Measurements from ENCODE around the gene NDC1. TPM values are rescaled to one million over a fixed set of nuclear protein-coding genes. Genes with fewer than 3 reads are reported as not detected.
A peak's percentile ranks its signal among the peaks of the same experiment; 100 is the strongest.

NDC1 gene
- polyA plus RNA-seq, 6 donors from 2014 or later = 4.9 to 9.5 (median 7.0) TPM

- no peaks in the 10 kb centered on the region for H3K9me3 Mint-ChIP-seq
- H3K36me3 Mint-ChIP-seq = no peaks in the 10 kb centered on the region
- DNase-seq = no peak
- no peak for ATAC-seq (ENCODE audit: low read depth in 2 of 2)
- no peak overlapping the region for H3K27ac Mint-ChIP-seq
- H3K4me3 Mint-ChIP-seq = no peak overlapping the region
- peaks cover 42 to 51% (median 44%) of the 10 kb centered on the region in 3 donors for H3K27me3 Mint-ChIP-seq
- H3K4me1 Mint-ChIP-seq = no peaks in the 10 kb centered on the region
These were observed 106.3 kb downstream of the NDC1 start for GRCh38 chr1:53731779-53732305.

DNA sequence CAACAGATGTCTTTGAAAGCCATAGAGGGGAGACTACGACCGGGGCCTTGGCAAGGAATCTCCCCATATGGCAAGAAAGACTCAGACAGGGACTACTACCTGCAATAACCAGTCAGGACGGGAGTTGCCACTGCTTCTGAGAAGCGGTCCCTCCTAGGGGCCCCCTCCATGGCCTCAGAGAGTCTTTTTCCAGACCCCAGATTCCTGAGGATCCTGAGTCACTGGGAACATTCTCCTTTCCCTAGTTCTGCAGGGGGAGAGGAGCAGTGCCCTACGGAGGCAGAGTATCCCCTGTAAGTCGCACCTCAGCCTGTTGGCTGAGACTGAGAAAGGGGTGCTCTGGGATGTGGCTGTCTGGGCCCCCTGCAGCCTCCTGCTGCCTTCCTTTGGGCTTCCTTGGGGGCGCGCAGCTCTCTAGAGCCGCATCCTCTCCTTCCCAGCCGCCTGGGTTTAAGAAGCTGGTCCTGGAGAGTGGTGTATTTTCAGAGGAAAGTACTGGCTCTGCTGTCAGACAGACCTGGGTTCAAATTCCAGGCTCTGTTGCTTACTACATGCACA lies 107.0 kb downstream of the NDC1 start:
- DNase-seq (no peak), ATAC-seq (ENCODE audit: low read depth in 2 of 2) (no peak)
- Mint-ChIP-seq H3K4me3 (no peak overlapping the region), H3K27ac (no peak overlapping the region), H3K36me3 (no peaks in the 10 kb centered on the region), H3K27me3 (peaks cover 36 to 46% (median 37%) of the 10 kb centered on the region in 3 donors), H3K9me3 (no peaks in the 10 kb centered on the region), H3K4me1 (no peaks in the 10 kb centered on the region)

GRCh38 chr1:53730224-53730865 lies 107.8 kb downstream of the NDC1 start:
- H3K27me3 Mint-ChIP-seq = peaks cover 30 to 38% (median 30%) of the 10 kb centered on the region in 3 donors
- no peaks in the 10 kb centered on the region for H3K36me3 Mint-ChIP-seq
- no peak overlapping the region for H3K27ac Mint-ChIP-seq
- H3K4me1 Mint-ChIP-seq = no peaks in the 10 kb centered on the region
- H3K4me3 Mint-ChIP-seq = no peak overlapping the region
- DNase-seq (no peak), ATAC-seq (ENCODE audit: low read depth in 2 of 2) (no peak)
- H3K9me3 Mint-ChIP-seq = no peaks in the 10 kb centered on the region

DNA sequence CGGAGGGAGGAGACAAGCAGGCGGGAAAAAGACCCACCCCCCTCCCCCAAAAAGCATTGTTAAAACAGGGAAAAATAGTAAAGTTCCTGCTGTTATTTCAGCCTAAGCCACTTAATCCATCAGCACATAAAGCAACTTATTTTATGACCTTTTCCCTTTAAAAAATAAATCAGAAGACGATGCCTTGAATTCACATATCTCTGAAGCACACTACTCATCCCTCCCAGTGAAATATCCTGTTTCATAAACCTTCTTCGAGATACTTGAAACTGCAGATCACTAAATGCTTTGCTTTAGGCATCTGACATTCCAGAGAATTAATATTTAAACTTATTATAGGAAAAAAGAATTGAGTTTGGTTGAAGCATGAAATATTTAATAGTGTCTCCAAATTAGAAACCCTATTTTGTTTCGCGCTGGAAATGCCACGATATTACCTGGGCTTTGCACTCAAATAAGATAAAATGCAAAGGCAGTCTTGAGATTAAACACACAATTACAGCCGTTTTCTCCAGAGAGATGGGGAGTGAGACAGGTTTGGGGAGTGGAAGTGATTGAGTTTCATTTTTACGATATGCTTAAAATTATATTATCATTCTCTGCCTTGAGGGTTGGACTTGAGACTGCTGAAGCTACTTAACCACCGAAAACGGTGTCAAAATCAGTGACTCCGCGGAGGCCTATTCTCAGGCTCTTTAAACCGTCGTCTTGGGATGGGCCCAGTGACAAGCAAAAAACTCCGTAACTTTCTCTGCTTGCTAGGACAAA lies 108.5 kb downstream of the NDC1 start:
- H3K4me3 Mint-ChIP-seq = no peak overlapping the region
- H3K9me3 Mint-ChIP-seq = no peaks in the 10 kb centered on the region
- no peak for DNase-seq
- no peaks in the 10 kb centered on the region for H3K36me3 Mint-ChIP-seq
- ATAC-seq (ENCODE audit: low read depth in 2 of 2) = no peak
- no peaks in the 10 kb centered on the region for H3K4me1 Mint-ChIP-seq
- no peak overlapping the region for H3K27ac Mint-ChIP-seq
- H3K27me3 Mint-ChIP-seq = peaks cover 22 to 37% (median 24%) of the 10 kb centered on the region in 3 donors

- Mint-ChIP-seq H3K27ac (peak overlapping the region in 1 of 6 donors; percentile 20), H3K27me3 (peaks cover 15 to 30% (median 20%) of the 10 kb centered on the region in 3 donors), H3K4me3 (no peak overlapping the region), H3K4me1 (no peaks in the 10 kb centered on the region), H3K36me3 (no peaks in the 10 kb centered on the region), H3K9me3 (no peaks in the 10 kb centered on the region)
- ATAC-seq (ENCODE audit: low read depth in 2 of 2) = no peak
- DNase-seq = no peak
These were observed 109.2 kb downstream of the NDC1 start for GRCh38 chr1:53728702-53729455.

DNA sequence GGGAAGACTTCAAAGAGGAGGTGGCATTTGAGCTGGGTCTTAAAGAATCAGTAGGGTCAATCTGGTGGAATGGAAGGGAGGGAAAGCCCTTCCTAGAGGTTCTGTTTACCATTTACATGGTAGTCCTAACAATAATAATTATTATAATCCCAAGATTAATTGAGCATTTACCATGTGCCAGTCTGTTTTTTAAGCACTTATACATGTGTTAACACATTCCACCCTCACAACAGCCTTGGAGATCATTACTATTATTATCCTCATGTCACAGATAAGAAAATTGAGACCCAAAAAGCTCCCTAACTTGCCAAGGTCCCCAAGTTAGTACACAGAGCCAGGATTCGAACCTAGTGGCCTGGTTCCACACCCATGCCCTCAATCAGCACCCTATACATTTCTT lies 109.9 kb downstream of the NDC1 start:
- Mint-ChIP-seq H3K4me3 (no peak overlapping the region), H3K27me3 (peaks cover 9 to 23% (median 20%) of the 10 kb centered on the region in 3 donors), H3K9me3 (no peaks in the 10 kb centered on the region), H3K4me1 (no peaks in the 10 kb centered on the region), H3K27ac (no peak overlapping the region), H3K36me3 (no peaks in the 10 kb centered on the region)
- ATAC-seq (ENCODE audit: low read depth in 2 of 2) = no peak
- no peak for DNase-seq

DNA sequence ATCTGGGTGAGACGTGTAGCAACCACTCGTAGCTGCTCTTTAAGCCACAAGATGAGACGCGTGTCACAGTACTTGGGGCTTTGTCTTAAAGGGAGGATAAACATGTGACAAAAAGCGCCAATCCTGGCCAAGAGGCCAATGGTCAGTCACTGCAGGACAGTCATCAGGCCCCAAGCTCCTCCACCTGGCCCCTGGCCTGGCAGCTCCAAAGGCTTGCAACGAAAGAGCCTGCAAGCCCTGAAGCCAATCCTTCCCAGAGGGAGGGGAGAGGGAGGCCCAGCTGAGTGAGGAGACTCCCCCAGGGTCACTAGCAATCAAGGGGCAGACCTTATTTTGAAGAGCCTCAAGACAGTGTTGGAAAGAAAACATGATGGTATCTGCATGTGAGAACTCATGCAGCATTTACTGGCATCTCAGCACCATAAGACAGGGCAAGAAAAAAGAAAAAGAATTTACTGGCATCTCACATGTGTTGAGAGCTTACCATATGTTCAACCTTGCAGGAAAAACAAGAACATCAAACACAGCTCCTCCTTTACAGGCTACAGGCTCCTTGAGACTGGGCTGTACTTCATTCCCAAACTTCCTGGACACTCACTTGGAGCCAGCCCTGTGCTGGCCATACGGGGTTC lies 110.5 kb downstream of the NDC1 start:
- Mint-ChIP-seq H3K4me1 (no peaks in the 10 kb centered on the region), H3K9me3 (no peaks in the 10 kb centered on the region), H3K27ac (no peak overlapping the region), H3K36me3 (no peaks in the 10 kb centered on the region), H3K27me3 (peaks cover 9 to 23% (median 20%) of the 10 kb centered on the region in 3 donors), H3K4me3 (no peak overlapping the region)
- no peak for ATAC-seq (ENCODE audit: low read depth in 2 of 2)
- DNase-seq = no peak

DNA sequence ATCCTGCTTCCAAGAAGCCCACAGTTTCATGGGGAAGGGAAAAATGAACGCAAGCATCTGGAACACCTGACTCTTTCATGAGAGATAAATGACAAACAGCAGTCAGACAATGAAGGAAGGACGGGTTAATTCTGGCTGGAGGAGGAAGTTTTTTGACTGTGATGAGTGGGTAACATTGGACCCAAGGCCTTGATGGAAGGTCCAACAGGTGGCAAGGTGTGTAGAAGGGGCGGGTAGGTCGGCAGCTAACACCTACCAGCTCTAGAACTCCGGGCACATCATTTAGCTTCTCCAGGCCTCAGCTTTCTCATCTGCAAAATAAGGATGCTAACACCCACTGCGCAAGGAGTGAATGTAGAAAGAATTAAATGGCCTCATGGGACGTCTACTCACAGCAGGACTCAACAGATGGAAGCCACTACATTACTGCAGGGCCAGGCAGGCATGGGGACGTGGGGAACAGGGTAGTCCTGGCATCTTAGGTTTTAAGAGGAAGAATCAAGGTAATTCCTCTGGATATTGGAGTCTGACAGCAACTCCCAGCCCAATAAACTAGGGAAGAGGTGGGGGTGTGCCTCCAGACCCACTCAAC lies 112.0 kb downstream of the NDC1 start:
- Mint-ChIP-seq H3K9me3 (no peaks in the 10 kb centered on the region), H3K4me3 (no peak overlapping the region), H3K4me1 (no peaks in the 10 kb centered on the region), H3K27ac (no peak overlapping the region), H3K27me3 (peaks cover 9 to 20% (median 14%) of the 10 kb centered on the region in 3 donors), H3K36me3 (no peaks in the 10 kb centered on the region)
- no peak for ATAC-seq (ENCODE audit: low read depth in 2 of 2)
- DNase-seq = no peak

DNA sequence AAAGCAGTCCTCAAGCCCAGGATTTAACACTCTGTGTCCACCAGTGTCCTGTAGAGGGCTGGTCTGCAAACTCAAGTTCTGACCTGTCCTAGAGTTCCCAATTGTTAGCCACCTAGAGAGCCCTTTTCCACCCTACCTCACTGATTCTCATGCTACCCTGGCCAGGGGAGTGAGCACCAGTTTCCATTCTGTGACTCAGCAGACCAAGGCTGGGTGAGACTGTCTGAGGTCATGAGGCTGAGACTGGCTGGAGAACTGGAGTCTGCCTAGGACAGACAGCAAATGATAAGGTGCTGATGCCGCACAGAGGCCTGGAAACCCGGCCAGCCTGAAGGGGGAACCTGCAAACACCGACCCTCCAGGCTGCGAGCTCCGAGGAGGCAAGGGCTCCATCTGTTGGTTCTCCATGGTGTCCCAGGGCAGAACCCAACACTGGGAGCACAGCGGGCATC lies 112.8 kb downstream of the NDC1 start:
- H3K4me1 Mint-ChIP-seq = no peaks in the 10 kb centered on the region
- no peak overlapping the region for H3K27ac Mint-ChIP-seq
- H3K4me3 Mint-ChIP-seq = no peak overlapping the region
- no peaks in the 10 kb centered on the region for H3K36me3 Mint-ChIP-seq
- no peak for ATAC-seq (ENCODE audit: low read depth in 2 of 2)
- H3K9me3 Mint-ChIP-seq = no peaks in the 10 kb centered on the region
- H3K27me3 Mint-ChIP-seq = peaks cover 4 to 15% (median 6%) of the 10 kb centered on the region in 3 donors
- no peak for DNase-seq

GRCh38 chr1:53722025-53722424 lies 116.1 kb downstream of the NDC1 start:
- Mint-ChIP-seq H3K4me1 (peaks cover 0 to 6% (median 0%) of the 10 kb centered on the region in 3 donors), H3K27ac (no peak overlapping the region), H3K36me3 (no peaks in the 10 kb centered on the region), H3K27me3 (peaks cover 3 to 16% (median 10%) of the 10 kb centered on the region in 3 donors), H3K9me3 (no peaks in the 10 kb centered on the region), H3K4me3 (no peak overlapping the region)
- DNase-seq (no peak), ATAC-seq (ENCODE audit: low read depth in 2 of 2) (no peak)

- Mint-ChIP-seq H3K9me3 (no peaks in the 10 kb centered on the region), H3K4me3 (no peak overlapping the region), H3K36me3 (no peaks in the 10 kb centered on the region), H3K27me3 (peaks cover 3 to 16% (median 10%) of the 10 kb centered on the region in 3 donors), H3K4me1 (peaks cover 0 to 6% (median 0%) of the 10 kb centered on the region in 3 donors), H3K27ac (no peak overlapping the region)
- ATAC-seq (ENCODE audit: low read depth in 2 of 2) = no peak
- DNase-seq = no peak
These were observed 117.0 kb downstream of the NDC1 start for GRCh38 chr1:53721088-53721487.

DNA sequence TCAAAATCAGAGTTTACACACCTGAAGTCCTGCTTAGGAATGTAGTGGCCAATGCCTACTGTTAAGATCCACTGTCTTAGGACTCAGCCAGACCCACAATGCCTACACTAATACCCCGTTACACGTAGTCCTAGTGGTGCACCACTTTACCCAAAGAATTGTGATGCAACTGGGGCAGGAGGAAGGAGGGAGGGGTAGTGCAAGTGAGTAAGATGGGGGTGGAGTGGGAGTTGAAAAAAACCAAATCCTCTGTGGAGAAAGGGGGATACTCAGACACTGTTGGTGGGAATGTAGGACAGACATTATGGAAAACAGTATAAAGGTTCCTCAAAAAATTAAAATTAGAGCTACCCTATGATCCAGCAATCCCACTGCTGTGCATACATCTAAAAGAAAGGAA lies 118.6 kb downstream of the NDC1 start:
- Mint-ChIP-seq H3K4me1 (peaks cover 0 to 6% (median 0%) of the 10 kb centered on the region in 3 donors), H3K9me3 (no peaks in the 10 kb centered on the region), H3K4me3 (no peak overlapping the region), H3K27ac (no peak overlapping the region), H3K27me3 (peaks cover 3 to 10% (median 10%) of the 10 kb centered on the region in 3 donors), H3K36me3 (no peaks in the 10 kb centered on the region)
- ATAC-seq (ENCODE audit: low read depth in 2 of 2) = no peak
- DNase-seq = no peak
